Osteoblast (primary cell): ENCODE data around the gene PPP2R5C. TPM values are rescaled to one million over a fixed set of nuclear protein-coding genes. Genes with fewer than 3 reads are reported as not detected.
"Not testable (repeated sequence)": the region's sequence is repeated elsewhere in the genome, so short reads cannot be mapped to it uniquely, and the experiment has no call there.

Source experiments
- DNase-seq: peaks from one replicate; pipeline ENCODE4 v3.0.0; 2011; ENCODE audit warnings: low spot score, mixed read lengths; ENCODE audit not compliant: insufficient read length; ENCODE audit errors: missing footprints
- H2AFZ ChIP-seq: 2 replicates; pipeline ENCODE4 v1.6.0; 2011; ENCODE audit warnings: mild to moderate bottlenecking, low read length
- H3K27ac ChIP-seq: 2 replicates; pipeline ENCODE4 v1.5.1; 2011; ENCODE audit warnings: mild to moderate bottlenecking, low read depth, low read length, moderate library complexity
- H3K27me3 ChIP-seq: 2 replicates; pipeline ENCODE4 v1.6.0; 2012; ENCODE audit warnings: mild to moderate bottlenecking, control low read depth, inconsistent platforms, low read length, moderate library complexity; ENCODE audit not compliant: insufficient read depth
- H3K36me3 ChIP-seq: 2 replicates; pipeline ENCODE4 v1.5.1; 2011; ENCODE audit warnings: mild to moderate bottlenecking, low read length, control low read depth, moderate library complexity; ENCODE audit not compliant: insufficient read depth
- H3K4me1 ChIP-seq: 2 replicates; pipeline ENCODE4 v1.5.1; 2011; ENCODE audit warnings: mild to moderate bottlenecking, low read length, control low read depth, moderate library complexity; ENCODE audit not compliant: insufficient read depth
- H3K4me2 ChIP-seq: 2 replicates; pipeline ENCODE4 v1.6.0; 2011; ENCODE audit warnings: mild to moderate bottlenecking, low read length; ENCODE audit not compliant: insufficient read depth
- H3K4me3 ChIP-seq: fragments of 200-600 bp; sonication (generic); 3 replicates; pipeline ENCODE4 v1.5.1; 2012; ENCODE audit warnings: mild to moderate bottlenecking, low read length, inconsistent platforms; ENCODE audit not compliant: insufficient read depth
- H3K79me2 ChIP-seq: 2 replicates; pipeline ENCODE4 v1.6.0; 2012; ENCODE audit warnings: mild to moderate bottlenecking, low read length, control low read depth, inconsistent platforms; ENCODE audit not compliant: insufficient read depth
- H3K9me3 ChIP-seq: 2 replicates; pipeline ENCODE4 v1.5.1; 2011; ENCODE audit warnings: low read depth, low read length, control low read depth
- H4K20me1 ChIP-seq: 2 replicates; pipeline ENCODE4 v1.6.0; 2012; ENCODE audit warnings: mild to moderate bottlenecking, low read length, control low read depth; ENCODE audit not compliant: insufficient read depth
- CTCF ChIP-seq: IDR thresholded peaks from 2 replicates; pipeline ENCODE4 v1.5.1; 2011; ENCODE audit warnings: mild to moderate bottlenecking, low read depth, low read length, moderate library complexity; ENCODE audit errors: extremely low read depth
- total RNA-seq: library from RNA; depleted of rRNA; stranded (reverse); fragments of >200 nt; gene quantifications from 2 replicates; pipeline ENCODE4 v1.2.3, GENCODE V29; 2012

Gene PPP2R5C
- total RNA-seq, 1 donor, result 101 TPM

- Histone ChIP-seq H4K20me1 (no peaks in the 10 kb centered on the region), H3K4me1 (peaks cover 9% of the 10 kb centered on the region), H2AFZ (no peak overlapping the region), H3K4me3 (no peak overlapping the region), H3K27ac (no peak overlapping the region), H3K79me2 (no peaks in the 10 kb centered on the region), H3K36me3 (no peaks in the 10 kb centered on the region), H3K9me3 (peaks cover 6% of the 10 kb centered on the region), H3K4me2 (no peak overlapping the region), H3K27me3 (no peaks in the 10 kb centered on the region)
- no peak for TF ChIP-seq CTCF
- no peak for DNase-seq
Measured at GRCh38 chr14:101729382-101729781, 32.1 kb upstream of the PPP2R5C start.

GRCh38 chr14:101730157-101730556 lies 31.4 kb upstream of the PPP2R5C start:
- H3K4me3 ChIP-seq, H3K27me3 ChIP-seq, H4K20me1 ChIP-seq, H3K4me2 ChIP-seq, H3K4me1 ChIP-seq, H3K9me3 ChIP-seq, DNase-seq, H3K36me3 ChIP-seq, H2AFZ ChIP-seq, H3K27ac ChIP-seq, H3K79me2 ChIP-seq: not testable (repeated sequence)

- Histone ChIP-seq H3K4me3 (peak overlapping the region; percentile 40), H2AFZ (peak overlapping the region; percentile 66), H4K20me1 (no peaks in the 10 kb centered on the region), H3K9me3 (peaks cover 6% of the 10 kb centered on the region), H3K36me3 (no peaks in the 10 kb centered on the region), H3K4me2 (peak overlapping the region; percentile 70), H3K79me2 (no peaks in the 10 kb centered on the region), H3K27ac (no peak overlapping the region), H3K4me1 (peaks cover 9% of the 10 kb centered on the region), H3K27me3 (no peaks in the 10 kb centered on the region)
- no peak for DNase-seq
- no peak for TF ChIP-seq CTCF
Measured at GRCh38 chr14:101730626-101731186, 30.8 kb upstream of the PPP2R5C start.

GRCh38 chr14:101731187-101732080 lies 30.1 kb upstream of the PPP2R5C start:
- Histone ChIP-seq H2AFZ (peak overlapping the region; percentile 66), H3K36me3 (no peaks in the 10 kb centered on the region), H3K4me2 (peak overlapping the region; percentile 70)

More at GRCh38 chr14:101731187-101732080, 30.1 kb upstream of the PPP2R5C start:
- Histone ChIP-seq H3K79me2 (no peaks in the 10 kb centered on the region), H4K20me1 (no peaks in the 10 kb centered on the region), H3K27me3 (no peaks in the 10 kb centered on the region), H3K27ac (no peak overlapping the region), H3K9me3 (peaks cover 6% of the 10 kb centered on the region), H3K4me3 (peak overlapping the region; percentile 40), H3K4me1 (peaks cover 9% of the 10 kb centered on the region)
- peak; percentile 75 for DNase-seq
- TF ChIP-seq CTCF, result no peak
